Neural progenitor cell (in vitro differentiated cells): Measurements from ENCODE around the gene MT1HL1. TPM values are rescaled to one million over a fixed set of nuclear protein-coding genes. Genes with fewer than 3 reads are reported as not detected.
A peak's percentile ranks its signal among the peaks of the same experiment; 100 is the strongest.

Experiments
- DNase-seq: peaks from one replicate; pipeline ENCODE4 v3.0.0-alpha.2; 2016; ENCODE audit warnings: low spot score
- H2AFZ ChIP-seq: fragments of 200-600 bp; sonication (generic); replicated peaks from 2 replicates; pipeline ENCODE4 v1.6.1; 2016; ENCODE audit warnings: antibody characterized with exemption
- H3F3A ChIP-seq: fragments of 200-600 bp; sonication (generic); 2 replicates; pipeline ENCODE4 v1.6.1; 2016; ENCODE audit warnings: antibody characterized with exemption, low read depth
- H3K27ac ChIP-seq: fragments of 200-600 bp; sonication (generic); 2 replicates; pipeline ENCODE4 v1.5.1; 2016; ENCODE audit warnings: mild to moderate bottlenecking
- H3K27me3 ChIP-seq: fragments of 200-600 bp; sonication (generic); 2 replicates; pipeline ENCODE4 v1.6.1; 2016; ENCODE audit warnings: mild to moderate bottlenecking, moderate library complexity
- H3K36me3 ChIP-seq: fragments of 200-600 bp; sonication (generic); 2 replicates; pipeline ENCODE4 v1.5.1; 2016
- H3K4me1 ChIP-seq: fragments of 200-600 bp; sonication (generic); 2 replicates; pipeline ENCODE4 v1.6.1; 2016; ENCODE audit warnings: mixed run types
- H3K4me2 ChIP-seq: fragments of 200-600 bp; sonication (generic); 2 replicates; pipeline ENCODE4 v1.6.1; 2016
- H3K4me3 ChIP-seq: fragments of 200-600 bp; sonication (generic); 2 replicates; pipeline ENCODE4 v1.5.1; 2016
- H3K79me2 ChIP-seq: fragments of 200-600 bp; sonication (generic); 2 replicates; pipeline ENCODE4 v1.6.1; 2016; ENCODE audit warnings: low read depth
- H3K9ac ChIP-seq: fragments of 200-600 bp; sonication (generic); 2 replicates; pipeline ENCODE4 v1.6.1; 2016
- H3K9me3 ChIP-seq: fragments of 200-600 bp; sonication (generic); 2 replicates; pipeline ENCODE4 v1.5.1; 2016; ENCODE audit warnings: low read depth
- H4K20me1 ChIP-seq: fragments of 200-600 bp; sonication (generic); 2 replicates; pipeline ENCODE4 v1.6.1; 2016; ENCODE audit warnings: low read depth
- H3K27ac Mint-ChIP-seq: 3 replicates; pipeline ENCODE4 v1.8.0; 2021; ENCODE audit warnings: mixed read lengths
- H3K27me3 Mint-ChIP-seq: 2 replicates; pipeline ENCODE4 v1.8.0; 2022; ENCODE audit warnings: low read depth, mild to moderate bottlenecking, inconsistent platforms, moderate library complexity, mixed read lengths; ENCODE audit not compliant: insufficient read depth
- H3K36me3 Mint-ChIP-seq: 3 replicates; pipeline ENCODE4 v1.8.0; 2021; ENCODE audit warnings: mixed read lengths
- H3K4me1 Mint-ChIP-seq: 3 replicates; pipeline ENCODE4 v1.8.0; 2021; ENCODE audit warnings: mixed read lengths
- H3K4me3 Mint-ChIP-seq: 3 replicates; pipeline ENCODE4 v1.8.0; 2021; ENCODE audit warnings: mild to moderate bottlenecking, moderate library complexity, mixed read lengths
- H3K9me3 Mint-ChIP-seq: 3 replicates; pipeline ENCODE4 v1.8.0; 2020; ENCODE audit warnings: mixed read lengths
- EZH2 ChIP-seq: fragments of 200-600 bp; sonication (generic); IDR thresholded peaks from 2 replicates; pipeline ENCODE4 v1.6.1; 2017; ENCODE audit warnings: antibody characterized with exemption, mild to moderate bottlenecking, moderate library complexity
- EZH2phosphoT487 ChIP-seq: fragments of 200-600 bp; sonication (generic); IDR thresholded peaks from 2 replicates; pipeline ENCODE4 v1.6.1; 2017; ENCODE audit warnings: antibody characterized with exemption
- total RNA-seq: library from RNA; depleted of rRNA; stranded (reverse); fragments of >200 nt; gene quantifications from 2 replicates; pipeline ENCODE4 v1.2.3, GENCODE V29; 2015; ENCODE audit warnings: low replicate concordance
- TF ChIP-seq, protein P1 (sequence below): fragments of 200-600 bp; sonication (generic); IDR thresholded peaks from 2 replicates; pipeline ENCODE4 v1.5.1; 2017; ENCODE audit warnings: antibody characterized with exemption, mild to moderate bottlenecking

The MT1HL1 gene
- total RNA-seq, 1 donor from 2014 or later: not detected

DNA sequence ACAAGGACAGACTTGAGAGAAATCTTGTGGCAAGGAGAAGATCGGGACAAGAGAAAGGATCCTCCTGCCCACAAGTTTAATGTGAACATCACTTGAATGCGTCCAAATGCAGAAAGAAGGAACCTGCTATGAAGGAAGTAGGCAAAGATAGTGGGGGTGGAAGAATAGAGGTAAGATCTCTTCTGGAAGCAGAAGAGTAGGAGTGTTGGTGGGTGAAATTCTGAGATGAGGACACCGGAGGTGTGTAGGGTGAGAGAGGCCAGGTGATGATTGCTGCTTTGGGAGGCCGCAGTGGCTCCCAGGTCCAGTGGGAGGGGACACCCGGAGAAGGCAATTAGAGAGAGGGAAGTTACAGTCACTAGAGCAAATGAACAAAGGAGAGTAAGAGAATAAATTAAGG is 44.6 kb upstream of the MT1HL1 start:
- no peaks in the 10 kb centered on the region for H3K36me3 Mint-ChIP-seq
- no peak for TF ChIP-seq EZH2
- no peak for TF ChIP-seq EZH2phosphoT487
- TF ChIP-seq, protein P1, sequence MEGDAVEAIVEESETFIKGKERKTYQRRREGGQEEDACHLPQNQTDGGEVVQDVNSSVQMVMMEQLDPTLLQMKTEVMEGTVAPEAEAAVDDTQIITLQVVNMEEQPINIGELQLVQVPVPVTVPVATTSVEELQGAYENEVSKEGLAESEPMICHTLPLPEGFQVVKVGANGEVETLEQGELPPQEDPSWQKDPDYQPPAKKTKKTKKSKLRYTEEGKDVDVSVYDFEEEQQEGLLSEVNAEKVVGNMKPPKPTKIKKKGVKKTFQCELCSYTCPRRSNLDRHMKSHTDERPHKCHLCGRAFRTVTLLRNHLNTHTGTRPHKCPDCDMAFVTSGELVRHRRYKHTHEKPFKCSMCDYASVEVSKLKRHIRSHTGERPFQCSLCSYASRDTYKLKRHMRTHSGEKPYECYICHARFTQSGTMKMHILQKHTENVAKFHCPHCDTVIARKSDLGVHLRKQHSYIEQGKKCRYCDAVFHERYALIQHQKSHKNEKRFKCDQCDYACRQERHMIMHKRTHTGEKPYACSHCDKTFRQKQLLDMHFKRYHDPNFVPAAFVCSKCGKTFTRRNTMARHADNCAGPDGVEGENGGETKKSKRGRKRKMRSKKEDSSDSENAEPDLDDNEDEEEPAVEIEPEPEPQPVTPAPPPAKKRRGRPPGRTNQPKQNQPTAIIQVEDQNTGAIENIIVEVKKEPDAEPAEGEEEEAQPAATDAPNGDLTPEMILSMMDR: no peak
- no peak overlapping the region for H3K27ac Mint-ChIP-seq
- H3K9ac ChIP-seq: no peak overlapping the region
- H3K27ac ChIP-seq: no peak overlapping the region
- no peaks in the 10 kb centered on the region for H3K9me3 Mint-ChIP-seq
- H3K4me3 Mint-ChIP-seq: no peak overlapping the region
- H3K36me3 ChIP-seq: no peaks in the 10 kb centered on the region
- peaks cover 9% of the 10 kb centered on the region for H3K4me1 ChIP-seq
- H3K4me2 ChIP-seq: no peak overlapping the region
- H3K9me3 ChIP-seq: no peaks in the 10 kb centered on the region
- DNase-seq: no peak
- no peaks in the 10 kb centered on the region for H3K79me2 ChIP-seq
- H3K27me3 Mint-ChIP-seq: peaks cover 26% of the 10 kb centered on the region
- no peaks in the 10 kb centered on the region for H3F3A ChIP-seq
- peaks cover 4% of the 10 kb centered on the region for H4K20me1 ChIP-seq
- H3K4me3 ChIP-seq: no peak overlapping the region
- H3K4me1 Mint-ChIP-seq: peaks cover 2% of the 10 kb centered on the region
- peaks cover 33% of the 10 kb centered on the region for H3K27me3 ChIP-seq
- H2AFZ ChIP-seq: no peak overlapping the region

DNA sequence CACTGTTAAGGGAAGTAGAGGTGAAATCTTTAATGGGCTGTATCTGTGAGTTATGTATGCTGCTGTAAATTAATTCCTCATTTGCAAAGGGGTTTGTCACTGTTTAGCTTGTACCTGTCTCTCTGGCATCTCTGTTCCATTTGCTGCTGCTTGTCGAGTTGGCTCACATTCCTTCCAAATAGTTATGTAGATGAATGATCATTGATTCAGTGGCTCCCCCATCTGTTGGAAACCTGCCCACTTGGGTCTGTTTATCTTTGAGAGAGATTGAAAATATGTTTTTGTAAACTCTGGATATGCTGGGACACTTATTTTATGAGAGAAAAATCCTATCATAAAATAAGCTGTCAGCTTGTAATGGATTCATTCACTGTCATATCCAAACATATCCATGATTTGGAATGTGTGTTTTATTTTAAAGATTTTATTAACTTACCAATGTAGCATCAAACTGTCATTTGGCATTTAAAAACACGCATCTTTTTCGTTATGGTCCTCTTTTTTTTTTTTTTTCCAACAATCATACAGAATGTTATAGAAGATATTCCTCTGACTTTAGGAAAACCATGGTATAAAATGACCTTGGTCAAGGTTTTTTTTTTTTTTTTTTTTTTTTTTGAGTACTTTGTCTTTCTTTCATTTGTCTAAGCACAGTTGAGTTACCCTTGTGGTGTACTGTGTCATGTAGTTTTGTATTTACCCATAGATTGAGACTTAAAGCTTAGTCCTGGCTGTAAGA is 41.2 kb upstream of the MT1HL1 start:
- H4K20me1 ChIP-seq: peaks cover 16% of the 10 kb centered on the region
- H3K4me1 ChIP-seq: peaks cover 18% of the 10 kb centered on the region
- peak; percentile 21 for DNase-seq
- no peaks in the 10 kb centered on the region for H3K79me2 ChIP-seq
- H3K27ac ChIP-seq: no peak overlapping the region
- Mint-ChIP-seq H3K9me3 (no peaks in the 10 kb centered on the region), H3K36me3 (peaks cover 2% of the 10 kb centered on the region), H3K27ac (no peak overlapping the region), H3K4me1 (peaks cover 13% of the 10 kb centered on the region), H3K27me3 (peaks cover 39% of the 10 kb centered on the region), H3K4me3 (no peak overlapping the region)
- H3K9me3 ChIP-seq: no peaks in the 10 kb centered on the region
- H3F3A ChIP-seq: peaks cover 10% of the 10 kb centered on the region
- H3K27me3 ChIP-seq: peaks cover 64% of the 10 kb centered on the region
- no peak for TF ChIP-seq EZH2phosphoT487
- TF ChIP-seq, protein P1: peak; percentile 33
- no peak overlapping the region for H3K4me3 ChIP-seq
- H2AFZ ChIP-seq: no peak overlapping the region
- H3K36me3 ChIP-seq: no peaks in the 10 kb centered on the region
- H3K9ac ChIP-seq: no peak overlapping the region
- H3K4me2 ChIP-seq: no peak overlapping the region

DNA sequence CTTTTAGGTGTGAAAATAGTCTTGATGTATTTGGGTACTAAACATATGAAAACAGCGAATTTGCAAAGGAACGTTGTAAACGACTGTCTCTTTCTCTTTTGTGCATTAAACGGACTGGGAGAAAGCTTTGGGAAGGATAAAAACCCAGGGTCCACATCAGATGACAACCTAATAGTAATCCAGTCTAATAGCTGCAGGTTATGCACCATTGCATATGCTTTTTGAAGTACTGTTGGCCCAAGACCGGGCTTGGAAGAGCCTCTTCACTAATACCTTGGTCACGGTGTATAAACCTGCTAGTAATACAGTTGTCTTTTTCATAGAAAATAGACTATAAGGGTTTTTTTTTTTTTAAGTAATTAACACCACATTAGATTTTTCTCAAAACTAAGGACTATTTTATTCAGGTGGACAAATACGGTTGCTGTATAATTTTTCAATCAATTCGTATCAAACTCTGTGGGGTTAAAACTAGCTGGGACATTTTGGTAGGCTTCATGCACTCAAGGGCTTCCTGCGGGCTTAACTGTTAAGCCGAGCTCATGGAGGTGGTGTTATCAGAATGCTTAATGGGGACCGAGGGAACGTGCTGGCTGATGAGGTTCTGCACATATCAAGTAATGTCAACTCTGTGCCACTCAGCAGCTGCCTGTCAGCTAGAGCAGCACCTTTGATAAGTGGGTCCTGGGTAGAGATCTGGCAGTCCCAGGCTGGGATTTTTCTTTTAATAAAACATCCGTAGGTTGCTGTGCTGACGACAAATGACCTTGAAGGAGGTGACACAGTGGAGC is 39.8 kb upstream of the MT1HL1 start:
- peak; percentile 38 for DNase-seq
- Histone ChIP-seq H3F3A (peaks cover 10% of the 10 kb centered on the region), H3K4me2 (peak overlapping the region; percentile 100), H3K27me3 (peaks cover 71% of the 10 kb centered on the region), H3K4me3 (peak overlapping the region; percentile 71), H3K27ac (no peak overlapping the region), H4K20me1 (peaks cover 16% of the 10 kb centered on the region), H2AFZ (no peak overlapping the region), H3K9me3 (no peaks in the 10 kb centered on the region), H3K4me1 (peaks cover 11% of the 10 kb centered on the region), H3K36me3 (no peaks in the 10 kb centered on the region), H3K9ac (no peak overlapping the region), H3K79me2 (no peaks in the 10 kb centered on the region)
- Mint-ChIP-seq H3K9me3 (no peaks in the 10 kb centered on the region), H3K36me3 (peaks cover 2% of the 10 kb centered on the region), H3K4me1 (peaks cover 13% of the 10 kb centered on the region), H3K27me3 (peaks cover 37% of the 10 kb centered on the region), H3K4me3 (peak overlapping the region; percentile 82), H3K27ac (no peak overlapping the region)
- TF ChIP-seq, protein P1: no peak
- peak; percentile 18 for TF ChIP-seq EZH2
